Effector memory CD8-positive, alpha-beta T cell (primary cell): ENCODE measurements around the gene SLC24A1.

Experiments
- ATAC-seq: fragments of 150-1000 bp; cut with Tn5 transposase; replicated peaks from 2 replicates; pipeline ENCODE4 v1.10.0; 2021; ENCODE audit warnings: mild to moderate bottlenecking, moderate library complexity
- DNase-seq, 3 experiments: peaks; one replicate each; pipeline ENCODE4 v3.0.0; 2021
- H3K27ac Mint-ChIP-seq, 2 donors: one replicate each; pipeline ENCODE4 v1.8.0; 2022; ENCODE audit warnings: mild to moderate bottlenecking in 2 of 2, mixed read lengths in 2 of 2, moderate library complexity in 2 of 2
- H3K27me3 Mint-ChIP-seq, 2 donors: one replicate each; pipeline ENCODE4 v1.8.0; 2022; ENCODE audit warnings: mixed read lengths in 2 of 2
- H3K36me3 Mint-ChIP-seq: one replicate; pipeline ENCODE4 v1.8.0; 2022; ENCODE audit warnings: mild to moderate bottlenecking, moderate library complexity, mixed read lengths; ENCODE audit not compliant: insufficient read depth
- H3K4me1 Mint-ChIP-seq, 2 donors: one replicate each; pipeline ENCODE4 v1.8.0; 2022; ENCODE audit warnings: low read depth in 2 of 2, mixed read lengths in 2 of 2
- H3K4me3 Mint-ChIP-seq, 2 donors: one replicate each; pipeline ENCODE4 v1.8.0; 2022; ENCODE audit warnings: mild to moderate bottlenecking in 2 of 2, mixed read lengths in 2 of 2, moderate library complexity in 2 of 2
- H3K9me3 Mint-ChIP-seq, 2 donors: one replicate each; pipeline ENCODE4 v1.8.0; 2022; ENCODE audit warnings: mixed read lengths in 2 of 2

Gene SLC24A1

DNA sequence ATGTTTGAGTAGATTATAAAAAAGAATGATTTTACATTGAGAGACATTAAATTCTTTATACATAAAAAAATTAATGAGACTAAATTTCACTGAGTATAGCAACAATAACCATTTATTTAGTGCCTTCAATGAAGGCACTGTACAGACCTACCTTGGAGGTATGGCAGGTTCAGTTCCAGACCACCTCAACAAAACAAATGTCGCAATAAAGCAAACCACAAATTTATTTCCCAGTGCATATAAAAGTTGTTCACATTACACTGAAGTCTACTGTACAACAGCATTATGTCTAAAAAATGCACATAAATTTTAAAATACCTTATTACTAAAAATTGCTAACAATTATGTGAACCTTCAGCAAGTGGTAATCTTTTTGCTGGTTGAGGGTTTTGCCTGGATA, 58.8 kb downstream of the SLC24A1 start:
- H3K4me3 Mint-ChIP-seq: no peak overlapping the region
- no peaks in the 10 kb centered on the region for H3K27me3 Mint-ChIP-seq
- peaks cover 13% of the 10 kb centered on the region for H3K36me3 Mint-ChIP-seq
- peaks cover 0 to 4% of the 10 kb centered on the region in 2 donors for H3K4me1 Mint-ChIP-seq
- DNase-seq (no peak), ATAC-seq (no peak)
- no peaks in the 10 kb centered on the region for H3K9me3 Mint-ChIP-seq
- H3K27ac Mint-ChIP-seq: no peak overlapping the region

GRCh38 chr15:65682404-65682911, 60.7 kb downstream of the SLC24A1 start:
- Mint-ChIP-seq H3K36me3 (peaks cover 11% of the 10 kb centered on the region), H3K27ac (no peak overlapping the region), H3K27me3 (no peaks in the 10 kb centered on the region), H3K9me3 (no peaks in the 10 kb centered on the region), H3K4me3 (no peak overlapping the region), H3K4me1 (peaks cover 0 to 4% of the 10 kb centered on the region in 2 donors)
- ATAC-seq (no peak), DNase-seq (no peak)

GRCh38 chr15:65688462-65688861, 66.7 kb downstream of the SLC24A1 start:
- peaks cover 52% of the 10 kb centered on the region for H3K36me3 Mint-ChIP-seq
- no peaks in the 10 kb centered on the region for H3K27me3 Mint-ChIP-seq
- peaks cover 0 to 4% of the 10 kb centered on the region in 2 donors for H3K4me1 Mint-ChIP-seq
- no peak overlapping the region for H3K4me3 Mint-ChIP-seq
- H3K9me3 Mint-ChIP-seq: no peaks in the 10 kb centered on the region
- no peak overlapping the region for H3K27ac Mint-ChIP-seq
- DNase-seq (no peak), ATAC-seq (no peak)

DNA sequence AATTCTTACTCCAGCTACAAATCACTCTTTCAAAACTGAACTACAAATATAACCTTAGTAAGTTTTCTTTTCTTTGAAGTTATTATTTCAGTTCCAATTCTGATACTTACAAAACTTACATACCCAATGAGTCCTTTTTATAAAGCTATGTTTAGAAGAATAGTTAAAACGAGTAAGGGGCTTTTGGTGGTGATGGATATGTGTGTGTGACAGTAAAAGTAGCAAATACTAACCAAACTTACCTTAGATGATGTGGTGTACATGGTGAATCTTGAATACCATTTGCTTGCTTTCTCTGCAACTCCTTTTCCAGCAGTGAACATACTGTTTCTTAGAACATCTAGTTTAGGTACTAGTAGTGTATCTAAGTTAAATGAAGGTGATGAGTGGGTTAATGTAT, 68.4 kb downstream of the SLC24A1 start:
- peaks cover 55% of the 10 kb centered on the region for H3K36me3 Mint-ChIP-seq
- no peaks in the 10 kb centered on the region for H3K27me3 Mint-ChIP-seq
- H3K9me3 Mint-ChIP-seq: no peaks in the 10 kb centered on the region
- H3K27ac Mint-ChIP-seq: no peak overlapping the region
- no peak for ATAC-seq
- H3K4me1 Mint-ChIP-seq: no peaks in the 10 kb centered on the region
- DNase-seq: no peak
- H3K4me3 Mint-ChIP-seq: no peak overlapping the region

- H3K36me3 Mint-ChIP-seq: peaks cover 57% of the 10 kb centered on the region
- no peak overlapping the region for H3K4me3 Mint-ChIP-seq
- H3K9me3 Mint-ChIP-seq: no peaks in the 10 kb centered on the region
- no peak overlapping the region for H3K27ac Mint-ChIP-seq
- H3K4me1 Mint-ChIP-seq: no peaks in the 10 kb centered on the region
- H3K27me3 Mint-ChIP-seq: no peaks in the 10 kb centered on the region
- DNase-seq (no peak), ATAC-seq (no peak)
Measured at GRCh38 chr15:65690778-65691177, 69.0 kb downstream of the SLC24A1 start.

GRCh38 chr15:65695081-65695480, 73.3 kb downstream of the SLC24A1 start:
- Mint-ChIP-seq H3K27ac (no peak overlapping the region), H3K4me3 (no peak overlapping the region), H3K9me3 (no peaks in the 10 kb centered on the region), H3K4me1 (peaks cover 0 to 2% of the 10 kb centered on the region in 2 donors), H3K36me3 (peaks cover 58% of the 10 kb centered on the region), H3K27me3 (no peaks in the 10 kb centered on the region)
- ATAC-seq (no peak), DNase-seq (no peak)
